Right lobe of liver (tissue), 6 donors: ENCODE data around the gene CPNE4. TPM values are rescaled to one million over a fixed set of nuclear protein-coding genes. Genes with fewer than 3 reads are reported as not detected.

Source experiments
- ATAC-seq, 4 donors: fragments of 200-7000 bp; cut with Tn5 transposase; one replicate each; pipeline ENCODE4 v1.9.1; 2020; ENCODE audit warnings: mild to moderate bottlenecking in 4 of 4, moderate library complexity in 4 of 4
- DNase-seq, 3 donors: peaks; one replicate each; pipeline ENCODE4 v3.0.0-alpha.2; 2020
- H3K27ac ChIP-seq, 3 donors: fragments of 200-600 bp; one replicate each; pipeline ENCODE4 v1.8.0; 2022
- H3K27me3 ChIP-seq, 2 donors: fragments of 200-600 bp; one replicate each; pipeline ENCODE4 v1.8.0; 2022
- H3K36me3 ChIP-seq, 4 donors: fragments of 200-600 bp; sonication (generic) in 1 of 4; one replicate each; pipeline versions ENCODE4 v1.5.1 to v1.8.0; 2017 to 2022; ENCODE audit warnings: control low read depth in 1 of 4
- H3K4me1 ChIP-seq, 4 donors: fragments of 200-600 bp; sonication (generic) in 1 of 4; one replicate each; pipeline versions ENCODE4 v1.5.1 to v1.8.0; 2017 to 2022; ENCODE audit warnings: control low read depth in 1 of 4
- H3K4me3 ChIP-seq, 3 donors: fragments of 200-600 bp; one replicate each; pipeline ENCODE4 v1.8.0; 2022
- H3K9me3 ChIP-seq, 4 donors: fragments of 200-600 bp; sonication (generic) in 1 of 4; one replicate each; pipeline versions ENCODE4 v1.5.1 to v1.8.0; 2017 to 2022; ENCODE audit warnings: control low read depth in 1 of 4
- CTCF ChIP-seq, 4 donors: fragments of 200-600 bp in 3 of 4; fragments of 450-650 bp in 1 of 4; IDR thresholded peaks; one replicate each; pipeline versions ENCODE4 v1.5.1 to v1.8.0; 2016 to 2022; ENCODE audit warnings: antibody characterized with exemption in 4 of 4, mild to moderate bottlenecking in 2 of 4
- POLR2A ChIP-seq: fragments of 450-650 bp; IDR thresholded peaks from one replicate; pipeline ENCODE4 v1.6.1; 2017; ENCODE audit warnings: antibody characterized with exemption, mild to moderate bottlenecking
- WGBS: methylation state at CpG from one replicate; pipeline ENCODE4 v1.1.6; 2018; ENCODE audit warnings: low coverage, low lambda C conversion rate; ENCODE audit not compliant: insufficient coverage; ENCODE audit errors: missing lambda C conversion rate; 5-methylcytosine and 5-hydroxymethylcytosine counted together
- intact Hi-C, 2 donors: fragments of 100-400 bp; cut with DNase I; formaldehyde crosslinking; loops; one replicate each; pipeline versions ENCODE4 v1.11.2 to v1.14.1; 2022
- total RNA-seq, 6 experiments: library from RNA; depleted of rRNA in 2 of 6; stranded (reverse); fragments of >200 nt in 2 of 6; fragmentation: NEBNext Ultra II Directional in 3 of 6; extraction: Animal tissue kit (Norgen Biotek cat#: 25700) in 3 of 6; gene quantifications; one replicate each; pipeline versions ENCODE4 v1.1.0 to v1.2.4, GENCODE V29; 2016 to 2023
- donor health status: DM: no; HTN: yes; CAD: no.
- donor health status: DM: no; HTN: no; CAD: no.
- donor health status: DM: no; HTN: no; CAD: no.
- donor health status: DM: no; HTN: yes; CAD: no.
- donor health status: DM: no; HTN: yes; CAD: no.

The CPNE4 gene
- total RNA-seq, 6 experiments from 2014 or later, result not detected

DNA sequence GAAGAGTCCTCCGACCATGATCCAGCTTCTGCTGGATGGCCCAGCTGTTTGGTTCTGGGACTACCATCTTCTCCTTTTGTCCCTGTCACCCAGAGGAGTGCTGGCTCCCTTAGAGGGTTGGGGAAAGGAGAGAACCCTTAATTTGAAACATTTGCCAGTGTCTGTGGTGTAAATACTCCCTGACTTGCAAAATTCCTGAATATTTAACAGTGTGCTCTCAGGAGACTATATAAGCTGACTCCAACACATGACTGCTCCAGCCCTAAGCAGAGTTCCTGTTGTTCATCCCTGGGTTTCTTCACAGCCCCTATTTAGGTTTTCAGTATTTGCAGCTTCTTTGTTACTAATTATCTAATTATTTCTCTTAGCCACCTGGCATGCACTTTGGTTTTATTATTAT, 133.1 kb downstream of the CPNE4 start:
- TF ChIP-seq POLR2A (no peak), CTCF (IDR thresholded peaks at IDR 0.05) (no peak)

GRCh38 chr3:131900891-131901290, 133.9 kb downstream of the CPNE4 start:
- no peaks in the 10 kb centered on the region for H3K36me3 ChIP-seq
- no peak for TF ChIP-seq CTCF (IDR thresholded peaks at IDR 0.05)
- no peak for TF ChIP-seq POLR2A
- DNase-seq, result no peak
- no peaks in the 10 kb centered on the region for H3K27me3 ChIP-seq
- no peak overlapping the region for H3K27ac ChIP-seq
- no peak for ATAC-seq
- H3K4me3 ChIP-seq, result no peak overlapping the region
- 64% methylated on average over 1 of the region's 1 CpG for WGBS
- H3K4me1 ChIP-seq, result no peaks in the 10 kb centered on the region
- intact Hi-C loops, result no loop called here
- no peaks in the 10 kb centered on the region for H3K9me3 ChIP-seq

More for the DNA sequence above, 133.1 kb downstream of the CPNE4 start:
- intact Hi-C loops, result no loop called here
- Histone ChIP-seq H3K9me3 (no peaks in the 10 kb centered on the region), H3K4me1 (no peaks in the 10 kb centered on the region), H3K27ac (no peak overlapping the region), H3K27me3 (no peaks in the 10 kb centered on the region), H3K4me3 (no peak overlapping the region), H3K36me3 (no peaks in the 10 kb centered on the region)
- DNase-seq (no peak), ATAC-seq (no peak)
- WGBS, result 83% methylated on average over 1 of the region's 1 CpG

- TF ChIP-seq CTCF (IDR thresholded peaks at IDR 0.05), result no peak
- TF ChIP-seq POLR2A, result no peak
- Histone ChIP-seq H3K36me3 (no peaks in the 10 kb centered on the region), H3K27me3 (no peaks in the 10 kb centered on the region), H3K9me3 (no peaks in the 10 kb centered on the region), H3K27ac (no peak overlapping the region), H3K4me3 (no peak overlapping the region), H3K4me1 (no peaks in the 10 kb centered on the region)
- DNase-seq (no peak), ATAC-seq (no peak)
- WGBS, result 29% methylated on average over 5 of the region's 5 CpGs
- intact Hi-C loops, result no loop called here
These were observed 135.8 kb downstream of the CPNE4 start for GRCh38 chr3:131899021-131899420.

- Histone ChIP-seq H3K36me3 (no peaks in the 10 kb centered on the region), H3K4me1 (no peaks in the 10 kb centered on the region), H3K4me3 (no peak overlapping the region), H3K9me3 (no peaks in the 10 kb centered on the region), H3K27ac (no peak overlapping the region), H3K27me3 (no peaks in the 10 kb centered on the region)
- no peak for ATAC-seq
- intact Hi-C loops, result no loop called here
- no peak for TF ChIP-seq CTCF (IDR thresholded peaks at IDR 0.05)
- TF ChIP-seq POLR2A, result no peak
- no peak for DNase-seq
These were observed 136.5 kb downstream of the CPNE4 start for GRCh38 chr3:131898346-131898745.

DNA sequence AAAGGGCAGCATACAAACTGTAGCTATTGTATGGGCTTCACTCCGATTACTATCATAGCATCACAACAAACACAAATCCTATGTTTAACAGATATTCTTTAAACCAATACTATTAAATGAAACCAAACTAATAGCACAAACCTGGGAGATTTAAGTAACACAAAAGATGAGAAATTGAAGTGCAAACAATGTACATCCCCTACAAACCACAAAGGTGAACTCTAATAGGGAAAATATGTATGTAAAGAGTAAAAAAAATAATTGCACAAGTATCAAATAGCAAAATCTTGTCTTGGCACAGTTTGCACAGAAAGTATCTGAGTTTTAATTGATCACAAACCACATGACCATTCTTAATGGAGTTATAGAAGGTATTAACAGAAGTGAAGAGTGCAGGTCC, 138.5 kb downstream of the CPNE4 start:
- no peaks in the 10 kb centered on the region for H3K9me3 ChIP-seq
- H3K4me3 ChIP-seq, result no peak overlapping the region
- H3K36me3 ChIP-seq, result no peaks in the 10 kb centered on the region
- intact Hi-C loops, result no loop called here
- DNase-seq (no peak), ATAC-seq (no peak)
- WGBS, result 44% methylated on average over 1 of the region's 1 CpG
- no peaks in the 10 kb centered on the region for H3K4me1 ChIP-seq
- no peak overlapping the region for H3K27ac ChIP-seq
- no peaks in the 10 kb centered on the region for H3K27me3 ChIP-seq
- no peak for TF ChIP-seq POLR2A
- no peak for TF ChIP-seq CTCF (IDR thresholded peaks at IDR 0.05)
